ENCODE data around the gene SPHK2. TPM values are rescaled to one million over a fixed set of nuclear protein-coding genes. Genes with fewer than 3 reads are reported as not detected.
"Not testable (repeated sequence)": the region's sequence is repeated elsewhere in the genome, so short reads cannot be mapped to it uniquely, and the experiment has no call there.

SPHK2 gene
- total RNA-seq, 1 donor from 2014 or later, result 21.2 TPM

DNA sequence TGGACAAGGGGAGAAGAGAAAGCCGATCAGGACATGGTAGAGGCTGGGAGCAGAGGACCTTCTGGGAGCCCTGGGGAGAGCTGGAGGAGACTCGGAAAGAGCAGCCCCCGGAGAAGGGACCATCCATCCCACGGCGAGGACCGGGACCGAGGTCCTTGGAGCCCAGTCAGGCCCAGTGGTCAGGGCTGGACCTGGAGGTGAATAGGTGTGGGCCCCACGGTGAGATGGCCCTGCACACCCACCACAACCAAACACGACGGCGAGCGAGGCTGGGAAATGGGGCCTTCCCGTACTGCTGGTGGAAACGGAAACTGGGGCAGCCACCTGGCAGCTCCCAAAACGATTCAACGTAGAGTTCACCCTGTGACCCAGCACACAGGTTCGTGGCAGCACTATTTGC, 57.2 kb downstream of the SPHK2 start:
- DNase-seq (ENCODE audit: extremely low read depth, low read depth, low spot score), result no peak

DNA sequence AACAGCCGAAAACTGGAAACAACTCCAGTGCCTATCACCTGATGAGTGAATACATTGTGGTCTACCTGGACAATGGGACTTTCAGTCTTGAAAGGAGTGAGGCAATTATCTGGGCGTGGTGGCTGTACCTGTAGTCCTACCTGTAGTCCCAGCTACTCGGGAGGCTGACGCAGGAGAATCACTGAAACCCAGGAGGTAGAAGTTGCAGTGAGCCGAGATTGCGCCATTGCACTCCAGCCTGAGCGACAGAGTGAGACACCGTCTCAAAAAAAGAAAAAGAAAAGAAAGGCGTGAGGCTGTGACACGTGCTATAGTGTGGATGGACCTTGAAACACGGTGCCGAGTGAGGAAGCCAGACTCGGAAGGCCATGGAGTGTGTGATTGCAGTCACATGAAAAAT, 57.6 kb downstream of the SPHK2 start:
- no peak for DNase-seq (ENCODE audit: extremely low read depth, low read depth, low spot score)

DNA sequence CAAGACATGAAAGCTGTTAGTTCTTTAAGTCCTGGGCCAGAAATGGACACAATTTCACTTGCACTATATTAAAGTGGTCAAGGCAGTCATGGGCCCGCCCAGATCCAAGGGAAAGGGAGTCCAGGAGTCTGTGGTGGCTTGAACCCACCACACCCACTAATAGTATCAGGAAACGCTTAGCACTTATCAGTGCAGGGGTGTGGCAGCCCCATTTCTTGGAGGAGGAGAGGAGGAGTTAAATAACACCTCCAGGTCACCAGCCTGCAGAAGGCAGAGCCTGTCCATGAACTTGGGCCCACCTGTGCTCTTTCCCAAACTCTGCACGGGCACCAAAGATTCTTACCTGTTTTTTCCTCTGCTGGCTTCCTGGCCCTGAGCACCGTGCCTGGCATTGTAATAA, 58.9 kb downstream of the SPHK2 start:
- no peak for DNase-seq (ENCODE audit: extremely low read depth, low read depth, low spot score)

DNA sequence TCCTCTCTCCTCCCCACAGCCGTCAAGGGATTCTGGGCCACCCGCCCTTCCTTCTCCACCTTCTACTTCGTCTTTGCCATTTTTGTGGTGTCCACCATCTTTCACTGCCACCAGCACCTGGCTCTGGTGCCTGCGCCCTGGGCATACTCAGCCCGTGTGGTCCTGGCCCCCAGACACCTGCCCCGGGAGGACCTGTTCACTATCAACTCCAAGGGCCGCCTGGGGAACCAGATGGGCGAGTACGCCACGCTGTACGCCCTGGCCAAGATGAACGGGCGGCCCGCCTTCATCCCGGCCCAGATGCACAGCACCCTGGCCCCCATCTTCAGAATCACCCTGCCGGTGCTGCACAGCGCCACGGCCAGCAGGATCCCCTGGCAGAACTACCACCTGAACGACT, 60.7 kb downstream of the SPHK2 start:
- not testable (repeated sequence) for DNase-seq (ENCODE audit: extremely low read depth, low read depth, low spot score)

Other genes starting within 250 kb of the SPHK2 start
- 174 and 177 TPM in 2 replicates for gene KDELR1, start 228.0 kb upstream of the SPHK2 start, total RNA-seq
- 0.53 and 0.76 TPM in 2 replicates for gene GRIN2D, start 225.8 kb upstream of the SPHK2 start, total RNA-seq
- gene GRWD1, start 173.5 kb upstream of the SPHK2 start, total RNA-seq, result 34.2 and 35.7 TPM in 2 replicates
- 0.73 and 1.2 TPM in 2 replicates for gene KCNJ14, start 163.9 kb upstream of the SPHK2 start, total RNA-seq
- gene CYTH2, start 150.1 kb upstream of the SPHK2 start, total RNA-seq, result 78.1 and 91.0 TPM in 2 replicates
- gene LMTK3, start 107.7 kb upstream of the SPHK2 start, total RNA-seq, result not detected in 2 replicates
- gene SULT2B1, start 67.3 kb upstream of the SPHK2 start, total RNA-seq, result 0.19 TPM in 1 of 2 replicates, not detected in the other
- gene SPACA4, start 12.8 kb upstream of the SPHK2 start, total RNA-seq, result not detected in 2 replicates
- not detected in 2 replicates for gene FAM83E, start 4.4 kb upstream of the SPHK2 start, total RNA-seq
- gene RPL18, start 328 bp upstream of the SPHK2 start, total RNA-seq, result 1,686 and 2,007 TPM in 2 replicates
- gene DBP, start 17.9 kb downstream of the SPHK2 start, total RNA-seq, result 2.9 and 4.1 TPM in 2 replicates
- gene CA11, start 26.7 kb downstream of the SPHK2 start, total RNA-seq, result 2.6 and 3.2 TPM in 2 replicates
- 1.4 and 1.8 TPM in 2 replicates for gene NTN5, start 53.5 kb downstream of the SPHK2 start, total RNA-seq
- not detected in 2 replicates for gene FUT2, start 76.5 kb downstream of the SPHK2 start, total RNA-seq
- 0.29 and 1.6 TPM in 2 replicates for gene MAMSTR, start 100.2 kb downstream of the SPHK2 start, total RNA-seq
- gene RASIP1, start 121.1 kb downstream of the SPHK2 start, total RNA-seq, result 153 and 158 TPM in 2 replicates
- not detected in 2 replicates for gene IZUMO1, start 127.4 kb downstream of the SPHK2 start, total RNA-seq
- gene FUT1, start 133.1 kb downstream of the SPHK2 start, total RNA-seq, result 6.1 and 6.4 TPM in 2 replicates
- not detected in 2 replicates for gene FGF21, start 136.0 kb downstream of the SPHK2 start, total RNA-seq
- 53.3 and 71.8 TPM in 2 replicates for gene BCAT2, start 191.5 kb downstream of the SPHK2 start, total RNA-seq
- gene HSD17B14, start 217.0 kb downstream of the SPHK2 start, total RNA-seq, result 38.8 and 39.6 TPM in 2 replicates
- 2.4 and 4.0 TPM in 2 replicates for gene PLEKHA4, start 249.1 kb downstream of the SPHK2 start, total RNA-seq

Data from glomerular endothelial cell (primary cell).